Endothelial cell of umbilical vein (primary cell): ENCODE data around the gene EPAS1. TPM values are rescaled to one million over a fixed set of nuclear protein-coding genes. Genes with fewer than 3 reads are reported as not detected.

Experiments used
- BruUV-seq: library from RNA; stranded (reverse); fragments of 400-500 nt; replicated peaks from 2 replicates; lab custom pipeline; 2021; lab: Mats Ljungman, UMichigan
- CTCF ChIA-PET: fragments of 300-600, 350-600 bp; sonication (Branson Sonifier 250); formaldehyde crosslinking; loops from one replicate; lab custom pipeline; 2021; ENCODE audit warnings: antibody characterized with exemption, inconsistent platforms; lab: Charles Lee
- POLR2A ChIA-PET: fragments of 300-600, 350-600 bp; sonication (Branson Sonifier 250); formaldehyde crosslinking; loops from one replicate; lab custom pipeline; 2021; ENCODE audit warnings: antibody characterized with exemption, inconsistent platforms; lab: Charles Lee
- DNase-seq: peaks from one replicate; pipeline ENCODE4 v3.0.0-alpha.2; 2011; ENCODE audit warnings: low read depth, low spot score
- FAIRE-seq: peaks from 2 replicates; lab custom pipeline; 2011; peaks lifted over from hg19 to GRCh38; lab: Jason Lieb, UNC
- H2AFZ ChIP-seq: 2 replicates; pipeline ENCODE4 v1.6.0; 2012; ENCODE audit warnings: low read depth, low read length, control low read depth, inconsistent platforms
- H3K27ac ChIP-seq: 2 replicates; pipeline ENCODE4 v1.5.1; 2011; ENCODE audit warnings: low read depth, mild to moderate bottlenecking, control low read depth, low read length, moderate library complexity; ENCODE audit not compliant: insufficient read depth
- H3K27me3 ChIP-seq, 2 experiments: 2 replicates each; pipeline versions ENCODE4 v1.6.0 to v1.6.1; 2011; ENCODE audit warnings: low read length in 2 of 2, mixed read lengths in 1 of 2; ENCODE audit not compliant: control insufficient read depth in 2 of 2, insufficient read depth in 2 of 2
- H3K36me3 ChIP-seq, 2 experiments: 2 replicates in 1 of 2; 3 replicates in 1 of 2; pipeline ENCODE4 v1.5.1; 2011; ENCODE audit warnings: low read length in 2 of 2, mild to moderate bottlenecking in 1 of 2, moderate library complexity in 1 of 2; ENCODE audit not compliant: control insufficient read depth in 2 of 2, insufficient read depth in 2 of 2; ENCODE audit errors: extremely low read depth in 1 of 2
- H3K4me1 ChIP-seq: 3 replicates; pipeline ENCODE4 v1.5.1; 2011; ENCODE audit warnings: mild to moderate bottlenecking, low read length; ENCODE audit not compliant: control insufficient read depth, insufficient read depth; ENCODE audit errors: extremely low read depth
- H3K4me2 ChIP-seq: 2 replicates; pipeline ENCODE4 v1.6.1; 2011; ENCODE audit warnings: low read length, control low read depth, mixed read lengths; ENCODE audit not compliant: insufficient read depth
- H3K4me3 ChIP-seq, 3 experiments: fragments of 200-600 bp in 1 of 3; sonication (generic), shearing (Covaris generic) in 1 of 3; replicated peaks in 1 of 3; 2 replicates each; pipeline ENCODE4 v1.5.1; 2011 to 2016; ENCODE audit warnings: control low read depth in 3 of 3, low read length in 3 of 3, mild to moderate bottlenecking in 2 of 3, inconsistent platforms in 1 of 3, low read depth in 1 of 3, moderate library complexity in 1 of 3; ENCODE audit not compliant: insufficient read depth in 1 of 3
- H3K79me2 ChIP-seq: 2 replicates; pipeline ENCODE4 v1.6.0; 2012; ENCODE audit warnings: low read length, inconsistent platforms; ENCODE audit not compliant: control insufficient read depth, insufficient read depth
- H3K9ac ChIP-seq: replicated peaks from 2 replicates; pipeline ENCODE3; 2011; ENCODE audit warnings: low read length, control low read depth; ENCODE audit not compliant: insufficient read depth; ENCODE audit errors: extremely low read depth
- H3K9me1 ChIP-seq: replicated peaks from 3 replicates; pipeline ENCODE4 v1.6.0; 2011; ENCODE audit warnings: mild to moderate bottlenecking, low read length; ENCODE audit not compliant: control insufficient read depth, insufficient read depth; ENCODE audit errors: extremely low read depth
- H3K9me3 ChIP-seq: replicated peaks from 2 replicates; pipeline ENCODE4 v1.5.1; 2012; ENCODE audit warnings: low read length, inconsistent platforms; ENCODE audit not compliant: control insufficient read depth, insufficient read depth
- H4K20me1 ChIP-seq: replicated peaks from 2 replicates; pipeline ENCODE3; 2011; ENCODE audit warnings: mild to moderate bottlenecking, low read length; ENCODE audit not compliant: control insufficient read depth, insufficient read depth; ENCODE audit errors: extremely low read depth
- CTCF ChIP-seq, 2 donors: IDR thresholded peaks; 1 replicate in 1 of 2; 2 replicates in 1 of 2; pipeline ENCODE4 v1.5.1; 2011; ENCODE audit warnings: low read length in 2 of 2, mild to moderate bottlenecking in 2 of 2, moderate library complexity in 2 of 2, control low read depth in 1 of 2, inconsistent platforms in 1 of 2, low read depth in 1 of 2; ENCODE audit not compliant: insufficient read depth in 1 of 2; ENCODE audit errors: extremely low read depth in 1 of 2
- EZH2 ChIP-seq: IDR thresholded peaks from 2 replicates; pipeline ENCODE4 v1.6.1; 2012; ENCODE audit warnings: borderline replicate concordance, low read depth, mild to moderate bottlenecking, moderate library complexity, low read length, inconsistent platforms; ENCODE audit not compliant: severe bottlenecking
- FOS ChIP-seq: IDR thresholded peaks from 2 replicates; pipeline ENCODE4 v1.6.1; 2011; ENCODE audit warnings: mild to moderate bottlenecking, low read length, moderate library complexity, borderline replicate concordance; ENCODE audit not compliant: insufficient read depth
- GATA2 ChIP-seq: IDR thresholded peaks from 2 replicates; pipeline ENCODE4 v1.7.0; 2011; ENCODE audit warnings: low read depth, mild to moderate bottlenecking, moderate library complexity, mixed read lengths, low read length; ENCODE audit not compliant: insufficient read length, insufficient read depth
- JUN ChIP-seq: IDR thresholded peaks from 2 replicates; pipeline ENCODE4 v1.6.1; 2011; ENCODE audit warnings: borderline replicate concordance, low read depth; ENCODE audit not compliant: insufficient read length, insufficient read depth
- MAX ChIP-seq: IDR thresholded peaks from 2 replicates; pipeline ENCODE4 v1.6.1; 2011; ENCODE audit not compliant: insufficient read depth, insufficient read length
- MYC ChIP-seq: IDR thresholded peaks from one replicate; pipeline ENCODE4 v1.6.1; 2011; ENCODE audit warnings: mild to moderate bottlenecking, low read depth, low read length
- POLR2A ChIP-seq: IDR thresholded peaks from 2 replicates; pipeline ENCODE4 v1.6.1; 2012; ENCODE audit warnings: low read depth, mild to moderate bottlenecking, control low read depth, low read length
- POLR2AphosphoS5 ChIP-seq: IDR thresholded peaks from 2 replicates; pipeline ENCODE4 v1.6.1; 2012; ENCODE audit warnings: low read depth, mild to moderate bottlenecking, control low read depth, low read length, moderate library complexity; ENCODE audit not compliant: insufficient read depth
- dilution Hi-C: fragments of 300-500 bp; cut with MboI; formaldehyde crosslinking; loops from one replicate; pipeline ENCODE4 v1.15.0; 2019; ENCODE audit warnings: low sequenced_read_pairs; ENCODE audit not compliant: extremely low pct_ligation_motif_present
- intact Hi-C: fragments of 100-400 bp; cut with micrococcal nuclease; formaldehyde crosslinking; loops from one replicate; pipeline ENCODE4 v1.10.0; 2022
- polyA plus RNA-seq, 4 experiments: library from polyadenylated mRNA; depleted of rRNA in 3 of 4; stranded (reverse) in 3 of 4; unstranded in 1 of 4; fragments of >200 nt; gene quantifications; 2 replicates each; pipeline versions ENCODE4 v1.2.1 to v1.2.3, GENCODE V29; 2011 to 2012; ENCODE audit warnings: missing spikeins in 1 of 4
- total RNA-seq: library from RNA; stranded (reverse); gene quantifications from 2 replicates; pipeline ENCODE4 v1.2.3, GENCODE V29; 2021

EPAS1 gene
- total and polyA plus RNA-seq, 2 donors (not counting 3 experiments of a cell fraction or from before 2014, with no cell fraction given): 229 to 374 TPM

DNA sequence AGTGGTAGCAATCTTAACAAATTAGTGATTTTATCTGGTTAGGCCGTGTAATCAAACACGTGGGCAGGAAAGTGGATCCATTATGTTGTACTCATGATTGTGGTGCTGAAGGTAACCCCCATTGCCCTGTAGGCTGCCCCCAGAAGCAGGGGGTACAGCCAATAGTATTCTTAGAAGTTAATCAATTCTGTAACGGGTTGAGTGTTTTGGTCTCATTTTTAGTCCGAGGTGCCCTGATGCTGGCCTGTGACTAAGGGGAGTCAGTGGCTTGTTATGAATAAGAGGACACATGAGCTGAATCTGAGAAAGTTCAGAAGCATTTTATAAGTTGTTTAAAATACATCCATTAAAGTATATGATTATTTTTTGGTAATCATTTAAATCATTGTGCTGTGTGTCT is 8.6 kb downstream of the EPAS1 start:
- H2AFZ ChIP-seq: no peak overlapping the region
- no peaks in the 10 kb centered on the region for H3K36me3 ChIP-seq
- no peaks in the 10 kb centered on the region for H3K27me3 ChIP-seq
- ChIA-PET CTCF (no interaction called here), POLR2A (interaction anchor here (0.6 kb wide), 1 partner anchor 64 kb away, joined by 3 read pairs; no protein-coding TSS in a partner anchor)
- no peak for TF ChIP-seq JUN
- no peak for TF ChIP-seq MAX
- TF ChIP-seq GATA2: no peak
- no peak for TF ChIP-seq POLR2A
- no peak for TF ChIP-seq FOS
- TF ChIP-seq EZH2: no peak
- no peak for TF ChIP-seq CTCF (IDR thresholded peaks at IDR 0.05; ENCODE audit: extremely low read depth in 1 of 2, insufficient read depth in 1 of 2, low read depth in 1 of 2, low read length in 2 of 2)
- no peak for TF ChIP-seq POLR2AphosphoS5
- TF ChIP-seq MYC: no peak
- no peak overlapping the region for H3K9ac ChIP-seq
- H3K4me3 ChIP-seq: no peak overlapping the region
- DNase-seq (no peak), FAIRE-seq (no peak)
- dilution Hi-C loops (no loop called here), intact Hi-C loops (loop anchor here (1.0 kb wide), 1 partner anchor 10 kb away; no protein-coding TSS in a partner anchor)
- H3K4me2 ChIP-seq: peak overlapping the region; percentile 27
- peaks cover 76% of the 10 kb centered on the region for H3K4me1 ChIP-seq
- peaks cover 93% of the 10 kb centered on the region for H3K79me2 ChIP-seq
- H4K20me1 ChIP-seq: peaks cover 7% of the 10 kb centered on the region
- no TSS peak for BruUV-seq
- H3K9me3 ChIP-seq: no peaks in the 10 kb centered on the region
- peak overlapping the region; percentile 2 for H3K27ac ChIP-seq
- no peaks in the 10 kb centered on the region for H3K9me1 ChIP-seq
